CD14-positive monocyte (primary cell): ENCODE results near the gene TSPAN11. TPM values are rescaled to one million over a fixed set of nuclear protein-coding genes. Genes with fewer than 3 reads are reported as not detected.

Experiments used
- DNase-seq, 3 donors: peaks; one replicate each; pipeline ENCODE4 v3.0.0-alpha.2; 2011 to 2022
- H2AFZ ChIP-seq: 2 replicates; pipeline ENCODE4 v1.6.0; 2012; ENCODE audit warnings: mild to moderate bottlenecking, low read depth, low read length, inconsistent platforms; ENCODE audit not compliant: insufficient read depth, poor library complexity, severe bottlenecking
- H3K27ac ChIP-seq, 2 donors: 1 replicate in 1 of 2; 2 replicates in 1 of 2; pipeline ENCODE4 v1.5.1; 2012 to 2013; ENCODE audit warnings: low read length in 2 of 2, control low read depth in 1 of 2, inconsistent platforms in 1 of 2, low read depth in 1 of 2, mild to moderate bottlenecking in 1 of 2
- H3K27me3 ChIP-seq, 2 donors: one replicate each; pipeline versions ENCODE4 v1.6.0 to v1.6.1; 2011 to 2013; ENCODE audit warnings: low read length in 2 of 2; ENCODE audit not compliant: control insufficient read depth in 2 of 2, insufficient read depth in 2 of 2
- H3K36me3 ChIP-seq, 2 donors: replicated peaks in 1 of 2; 1 replicate in 1 of 2; 2 replicates in 1 of 2; pipeline versions ENCODE4 v1.5.1 to v1.6.1; 2012 to 2013; ENCODE audit warnings: low read length in 2 of 2, control low read depth in 1 of 2, inconsistent platforms in 1 of 2, mild to moderate bottlenecking in 1 of 2; ENCODE audit not compliant: insufficient read depth in 2 of 2, control insufficient read depth in 1 of 2
- H3K4me1 ChIP-seq, 2 donors: 1 replicate in 1 of 2; 2 replicates in 1 of 2; pipeline versions ENCODE4 v1.5.1 to v1.6.1; 2012 to 2013; ENCODE audit warnings: low read length in 2 of 2, control low read depth in 1 of 2, inconsistent platforms in 1 of 2, mild to moderate bottlenecking in 1 of 2, moderate library complexity in 1 of 2; ENCODE audit not compliant: insufficient read depth in 2 of 2, control insufficient read depth in 1 of 2
- H3K4me2 ChIP-seq: replicated peaks from 2 replicates; pipeline ENCODE3; 2012; ENCODE audit warnings: low read length, moderate library complexity, mild to moderate bottlenecking; ENCODE audit not compliant: poor library complexity, severe bottlenecking; ENCODE audit errors: extremely low read depth
- H3K4me3 ChIP-seq, 3 experiments: fragments of 200-600 bp in 1 of 3; sonication (generic) in 1 of 3; replicated peaks in 1 of 3; 1 replicate in 2 of 3; 2 replicates in 1 of 3; pipeline ENCODE4 v1.5.1; 2011 to 2013; ENCODE audit warnings: low read length in 3 of 3, mild to moderate bottlenecking in 3 of 3, control low read depth in 2 of 3, low read depth in 2 of 3, inconsistent platforms in 1 of 3, moderate library complexity in 1 of 3
- H3K79me2 ChIP-seq: 2 replicates; pipeline ENCODE4 v1.6.0; 2012; ENCODE audit warnings: mild to moderate bottlenecking, control low read depth, inconsistent platforms, low read length, moderate library complexity; ENCODE audit not compliant: insufficient read depth
- H3K9ac ChIP-seq: 2 replicates; pipeline ENCODE4 v1.6.0; 2017; ENCODE audit warnings: low read length, mild to moderate bottlenecking; ENCODE audit not compliant: insufficient read depth, poor library complexity, severe bottlenecking
- H3K9me3 ChIP-seq, 2 donors: replicated peaks in 1 of 2; 1 replicate in 1 of 2; 2 replicates in 1 of 2; pipeline versions ENCODE4 v1.5.1 to v1.6.1; 2012 to 2013; ENCODE audit warnings: low read length in 2 of 2, control low read depth in 1 of 2; ENCODE audit not compliant: control insufficient read depth in 1 of 2, insufficient read depth in 1 of 2
- H4K20me1 ChIP-seq: 2 replicates; pipeline ENCODE4 v1.6.0; 2012; ENCODE audit warnings: mild to moderate bottlenecking, low read length, control low read depth, moderate library complexity; ENCODE audit not compliant: insufficient read depth
- H3K27ac Mint-ChIP-seq, 7 donors: one replicate each; pipeline ENCODE4 v1.8.0; 2020; ENCODE audit warnings: mild to moderate bottlenecking in 7 of 7, mixed read lengths in 7 of 7, moderate library complexity in 6 of 7, inconsistent platforms in 2 of 7
- H3K27me3 Mint-ChIP-seq, 3 donors: one replicate each; pipeline ENCODE4 v1.8.0; 2021 to 2022; ENCODE audit warnings: low read depth in 3 of 3, mild to moderate bottlenecking in 3 of 3, mixed read lengths in 3 of 3, moderate library complexity in 3 of 3, inconsistent platforms in 1 of 3
- H3K36me3 Mint-ChIP-seq, 2 donors: one replicate each; pipeline ENCODE4 v1.8.0; 2020; ENCODE audit warnings: mixed read lengths in 2 of 2, inconsistent platforms in 1 of 2, mild to moderate bottlenecking in 1 of 2
- H3K4me1 Mint-ChIP-seq: one replicate; pipeline ENCODE4 v1.8.0; 2020; ENCODE audit warnings: mild to moderate bottlenecking, mixed read lengths
- H3K4me3 Mint-ChIP-seq, 2 donors: one replicate each; pipeline ENCODE4 v1.8.0; 2020; ENCODE audit warnings: mild to moderate bottlenecking in 2 of 2, mixed read lengths in 2 of 2, moderate library complexity in 1 of 2
- H3K9me3 Mint-ChIP-seq, 7 donors: one replicate each; pipeline ENCODE4 v1.8.0; 2020 to 2022; ENCODE audit warnings: mixed read lengths in 7 of 7, mild to moderate bottlenecking in 6 of 7, moderate library complexity in 6 of 7, inconsistent platforms in 2 of 7
- WGBS: methylation state at CpG from one replicate; pipeline ENCODE4 v1.1.5; 2013; ENCODE audit warnings: missing lambda C conversion rate; ENCODE audit not compliant: insufficient coverage; 5-methylcytosine and 5-hydroxymethylcytosine counted together
- intact Hi-C, 2 donors: fragments of 100-400 bp; cut with micrococcal nuclease; formaldehyde crosslinking; loops; one replicate each; pipeline versions ENCODE4 v1.15.0 to v1.15.1; 2023
- polyA plus RNA-seq, 3 donors: library from polyadenylated mRNA; depleted of rRNA in 1 of 3; unstranded in 2 of 3; stranded (reverse) in 1 of 3; fragments of 300-500 nt in 2 of 3; fragments of >200 nt in 1 of 3; fragmentation: Illumina TruSeq in 2 of 3; gene quantifications; 1 replicate in 2 of 3; 2 replicates in 1 of 3; pipeline ENCODE4 v1.2.3, GENCODE V29; 2012 to 2021
- TF ChIP-seq, protein P1 (sequence below): fragments of 200-600 bp; IDR thresholded peaks from one replicate; pipeline ENCODE4 v1.8.0; 2022; ENCODE audit warnings: antibody characterized with exemption, mild to moderate bottlenecking

Gene TSPAN11
- polyA plus RNA-seq, 3 donors: not detected

DNA sequence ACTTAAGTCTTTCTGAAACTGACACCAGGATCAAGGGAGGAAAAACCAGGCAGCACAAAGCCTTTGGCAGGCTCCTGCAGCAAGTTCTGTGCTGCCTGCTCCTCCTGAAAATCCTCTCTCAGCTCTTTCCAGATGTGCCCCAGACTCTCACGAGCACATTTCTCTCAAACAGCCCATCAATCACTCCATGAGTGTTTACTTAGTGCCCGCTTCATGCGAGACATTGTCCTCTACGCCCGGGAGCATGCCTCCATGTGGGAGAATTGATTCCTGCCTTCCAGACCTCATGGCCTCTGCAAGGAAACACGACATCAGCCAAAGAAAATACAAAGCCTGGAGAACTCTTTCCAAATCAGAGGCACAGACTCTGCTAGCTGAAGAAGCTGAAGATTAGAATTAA, 46.5 kb upstream of the TSPAN11 start:
- WGBS: 44% methylated on average over 5 of the region's 6 CpGs

DNA sequence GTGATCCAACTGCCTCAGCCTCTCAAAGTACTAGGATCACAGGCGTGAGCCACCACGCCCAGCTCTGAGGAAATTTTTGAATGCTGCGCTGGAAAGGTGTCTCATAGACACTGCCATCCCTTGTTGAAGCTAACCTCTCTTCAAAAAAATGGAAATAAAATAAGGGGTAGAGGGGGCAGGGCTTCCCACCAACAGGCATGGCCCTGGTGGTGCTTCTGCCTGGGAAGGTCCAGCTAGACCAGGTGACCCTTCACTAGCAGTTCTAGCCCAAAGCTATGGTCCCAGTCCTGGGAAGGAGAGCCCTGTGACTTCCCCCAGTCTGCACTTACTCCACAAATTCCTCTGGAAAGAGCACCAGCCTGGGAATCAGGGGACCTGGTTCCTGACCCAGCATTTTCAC, 45.7 kb upstream of the TSPAN11 start:
- no peaks in the 10 kb centered on the region for H3K79me2 ChIP-seq
- H3K27ac ChIP-seq: no peak overlapping the region
- no CpG with 5 or more reads among the region's 3 CpGs for WGBS
- H3K4me1 Mint-ChIP-seq: no peaks in the 10 kb centered on the region
- H3K36me3 Mint-ChIP-seq: no peaks in the 10 kb centered on the region
- H3K9me3 ChIP-seq: peaks cover 4 to 6% of the 10 kb centered on the region in 2 donors
- H3K36me3 ChIP-seq: no peaks in the 10 kb centered on the region
- no peak overlapping the region for H3K27ac Mint-ChIP-seq
- no peaks in the 10 kb centered on the region for H3K4me1 ChIP-seq
- peaks cover 0 to 5% (median 3%) of the 10 kb centered on the region in 7 donors for H3K9me3 Mint-ChIP-seq
- H3K4me3 Mint-ChIP-seq: no peak overlapping the region
- H3K4me3 ChIP-seq: no peak overlapping the region
- TF ChIP-seq, protein P1, sequence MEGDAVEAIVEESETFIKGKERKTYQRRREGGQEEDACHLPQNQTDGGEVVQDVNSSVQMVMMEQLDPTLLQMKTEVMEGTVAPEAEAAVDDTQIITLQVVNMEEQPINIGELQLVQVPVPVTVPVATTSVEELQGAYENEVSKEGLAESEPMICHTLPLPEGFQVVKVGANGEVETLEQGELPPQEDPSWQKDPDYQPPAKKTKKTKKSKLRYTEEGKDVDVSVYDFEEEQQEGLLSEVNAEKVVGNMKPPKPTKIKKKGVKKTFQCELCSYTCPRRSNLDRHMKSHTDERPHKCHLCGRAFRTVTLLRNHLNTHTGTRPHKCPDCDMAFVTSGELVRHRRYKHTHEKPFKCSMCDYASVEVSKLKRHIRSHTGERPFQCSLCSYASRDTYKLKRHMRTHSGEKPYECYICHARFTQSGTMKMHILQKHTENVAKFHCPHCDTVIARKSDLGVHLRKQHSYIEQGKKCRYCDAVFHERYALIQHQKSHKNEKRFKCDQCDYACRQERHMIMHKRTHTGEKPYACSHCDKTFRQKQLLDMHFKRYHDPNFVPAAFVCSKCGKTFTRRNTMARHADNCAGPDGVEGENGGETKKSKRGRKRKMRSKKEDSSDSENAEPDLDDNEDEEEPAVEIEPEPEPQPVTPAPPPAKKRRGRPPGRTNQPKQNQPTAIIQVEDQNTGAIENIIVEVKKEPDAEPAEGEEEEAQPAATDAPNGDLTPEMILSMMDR: no peak
- H3K9ac ChIP-seq: no peak overlapping the region
- no peak overlapping the region for H2AFZ ChIP-seq
- no peaks in the 10 kb centered on the region for H4K20me1 ChIP-seq
- intact Hi-C loops: no loop called here
- H3K27me3 Mint-ChIP-seq: peaks cover 0 to 6% (median 6%) of the 10 kb centered on the region in 3 donors
- DNase-seq: no peak
- no peaks in the 10 kb centered on the region for H3K27me3 ChIP-seq
- no peak overlapping the region for H3K4me2 ChIP-seq

More for the DNA sequence above, 46.5 kb upstream of the TSPAN11 start:
- H3K79me2 ChIP-seq: no peaks in the 10 kb centered on the region
- no peak overlapping the region for H3K27ac Mint-ChIP-seq
- no peak overlapping the region for H3K4me3 ChIP-seq
- peaks cover 0 to 3% (median 0%) of the 10 kb centered on the region in 7 donors for H3K9me3 Mint-ChIP-seq
- H3K9me3 ChIP-seq: no peaks in the 10 kb centered on the region
- H2AFZ ChIP-seq: no peak overlapping the region
- no peaks in the 10 kb centered on the region for H4K20me1 ChIP-seq
- H3K4me1 ChIP-seq: no peaks in the 10 kb centered on the region
- no peaks in the 10 kb centered on the region for H3K27me3 ChIP-seq
- H3K27ac ChIP-seq: no peak overlapping the region
- no peaks in the 10 kb centered on the region for H3K4me1 Mint-ChIP-seq
- intact Hi-C loops: no loop called here
- H3K4me2 ChIP-seq: no peak overlapping the region
- no peak overlapping the region for H3K9ac ChIP-seq
- H3K4me3 Mint-ChIP-seq: no peak overlapping the region
- H3K36me3 ChIP-seq: no peaks in the 10 kb centered on the region
- TF ChIP-seq, protein P1: no peak
- DNase-seq: no peak
- peaks cover 0 to 6% (median 4%) of the 10 kb centered on the region in 3 donors for H3K27me3 Mint-ChIP-seq
- H3K36me3 Mint-ChIP-seq: no peaks in the 10 kb centered on the region
